COLO668 (cell line): Measurements from ENCODE around the gene HTR1B.

Source experiments
- DNase-seq: peaks from one replicate; lab custom pipeline; 2025; ENCODE audit not compliant: unreplicated experiment; lab: John Stamatoyannopoulos, UW

Gene HTR1B

GRCh38 chr6:77456531-77457248, 6.6 kb downstream of the HTR1B start:
- no peak for DNase-seq

GRCh38 chr6:77455271-77455670, 8.0 kb downstream of the HTR1B start:
- DNase-seq, result no peak

- no peak for DNase-seq
Measured at GRCh38 chr6:77454386-77454785, 8.9 kb downstream of the HTR1B start.

GRCh38 chr6:77451466-77451865, 11.8 kb downstream of the HTR1B start:
- no peak for DNase-seq

- DNase-seq, result no peak
Measured at GRCh38 chr6:77450924-77451323, 12.4 kb downstream of the HTR1B start.

- DNase-seq, result no peak
Measured at GRCh38 chr6:77448546-77448945, 14.7 kb downstream of the HTR1B start.

- no peak for DNase-seq
Measured at GRCh38 chr6:77447254-77447653, 16.0 kb downstream of the HTR1B start.

- no peak for DNase-seq
Measured at GRCh38 chr6:77446249-77446648, 17.0 kb downstream of the HTR1B start.

- no peak for DNase-seq
Measured at GRCh38 chr6:77445214-77445613, 18.1 kb downstream of the HTR1B start.

- no peak for DNase-seq
Measured at GRCh38 chr6:77440206-77440976, 22.9 kb downstream of the HTR1B start.

GRCh38 chr6:77433888-77434287, 29.4 kb downstream of the HTR1B start:
- no peak for DNase-seq

GRCh38 chr6:77430504-77430903, 32.8 kb downstream of the HTR1B start:
- DNase-seq, result no peak

GRCh38 chr6:77425671-77426070, 37.6 kb downstream of the HTR1B start:
- DNase-seq, result no peak

GRCh38 chr6:77425216-77425615, 38.1 kb downstream of the HTR1B start:
- no peak for DNase-seq

GRCh38 chr6:77424761-77425160, 38.5 kb downstream of the HTR1B start:
- DNase-seq, result no peak

- DNase-seq, result no peak
Measured at GRCh38 chr6:77416839-77417238, 46.5 kb downstream of the HTR1B start.

- no peak for DNase-seq
Measured at GRCh38 chr6:77415706-77416105, 47.6 kb downstream of the HTR1B start.
